GM12872 (cell line): ENCODE measurements around the gene STARD3.

ENCODE experiments used
- CTCF ChIP-seq: IDR thresholded peaks from 3 replicates; pipeline ENCODE4 v1.5.1; 2011; ENCODE audit warnings: low read depth, mild to moderate bottlenecking, low read length, moderate library complexity; ENCODE audit not compliant: insufficient read depth

Gene STARD3

DNA sequence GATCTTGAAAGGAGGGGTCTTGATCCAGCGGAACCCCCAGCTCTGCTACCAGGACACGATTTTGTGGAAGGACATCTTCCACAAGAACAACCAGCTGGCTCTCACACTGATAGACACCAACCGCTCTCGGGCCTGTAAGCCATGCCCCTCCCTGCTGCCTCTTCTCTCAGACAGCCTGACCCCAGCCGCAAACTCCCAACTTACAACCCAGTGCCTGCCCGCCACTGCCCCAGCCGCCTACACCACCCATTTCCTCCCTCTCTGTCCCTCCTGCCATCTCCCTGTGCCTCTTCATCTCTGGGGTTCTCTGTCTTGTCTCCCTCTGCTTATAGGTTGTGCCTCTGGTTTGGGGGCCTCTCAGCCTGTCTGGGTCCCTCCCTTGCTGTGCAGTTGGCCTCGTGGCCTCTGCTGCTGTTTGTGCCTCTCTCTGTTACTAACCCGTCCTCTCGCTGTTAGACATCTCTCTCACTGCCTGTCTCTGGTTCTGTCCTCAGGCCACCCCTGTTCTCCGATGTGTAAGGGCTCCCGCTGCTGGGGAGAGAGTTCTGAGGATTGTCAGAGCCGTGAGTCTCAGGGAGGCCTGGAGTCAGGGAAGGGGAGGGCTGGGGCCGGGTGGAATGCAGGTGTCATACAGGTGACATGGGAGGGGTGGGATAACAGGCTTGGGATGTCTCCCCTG is 72.5 kb downstream of the STARD3 start:
- TF ChIP-seq CTCF: no peak

- no peak for TF ChIP-seq CTCF
These were observed 73.3 kb downstream of the STARD3 start for GRCh38 chr17:39709998-39710964.

DNA sequence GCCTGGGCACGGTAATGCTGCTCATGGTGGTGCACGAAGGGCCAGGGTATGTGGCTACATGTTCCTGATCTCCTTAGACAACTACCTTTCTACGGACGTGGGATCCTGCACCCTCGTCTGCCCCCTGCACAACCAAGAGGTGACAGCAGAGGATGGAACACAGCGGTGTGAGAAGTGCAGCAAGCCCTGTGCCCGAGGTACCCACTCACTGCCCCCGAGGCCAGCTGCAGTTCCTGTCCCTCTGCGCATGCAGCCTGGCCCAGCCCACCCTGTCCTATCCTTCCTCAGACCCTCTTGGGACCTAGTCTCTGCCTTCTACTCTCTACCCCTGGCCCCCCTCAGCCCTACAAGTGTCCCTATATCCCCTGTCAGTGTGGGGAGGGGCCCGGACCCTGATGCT is 74.9 kb downstream of the STARD3 start:
- no peak for TF ChIP-seq CTCF
